H1 (cell line): ENCODE measurements around the gene HRH3. TPM values are rescaled to one million over a fixed set of nuclear protein-coding genes. Genes with fewer than 3 reads are reported as not detected.

Experiments
- CTCF ChIA-PET: fragments of 300-600 bp; sonication (Branson Sonifier 250); formaldehyde crosslinking; loops from one replicate; lab custom pipeline; 2021; ENCODE audit not compliant: partially characterized antibody; lab: Charles Lee
- POLR2A ChIA-PET: fragments of 300-600 bp; sonication (Branson Sonifier 250); formaldehyde crosslinking; loops from one replicate; lab custom pipeline; 2021; ENCODE audit warnings: inconsistent platforms; ENCODE audit not compliant: partially characterized antibody; lab: Charles Lee
- DNase-seq, 2 experiments: peaks; one replicate each; pipeline versions ENCODE4 v3.0.0 to v3.0.0-alpha.2; 2010 to 2022; ENCODE audit warnings: low spot score in 2 of 2, low read depth in 1 of 2, mixed read lengths in 1 of 2
- FAIRE-seq: peaks from 2 replicates; lab custom pipeline; 2011; peaks lifted over from hg19 to GRCh38; lab: Jason Lieb, UNC
- H2AFZ ChIP-seq: 2 replicates; pipeline ENCODE4 v1.8.1; 2012; ENCODE audit warnings: low read length, inconsistent platforms
- H2AK5ac ChIP-seq: 2 replicates; pipeline ENCODE4 v1.6.1; 2013; ENCODE audit warnings: low read depth, low read length
- H2BK120ac ChIP-seq: replicated peaks from 2 replicates; pipeline ENCODE3; 2013; ENCODE audit warnings: low read depth, low read length, inconsistent platforms
- H2BK12ac ChIP-seq: 2 replicates; pipeline ENCODE4 v1.6.1; 2013; ENCODE audit warnings: low read depth, low read length
- H2BK15ac ChIP-seq: 2 replicates; pipeline ENCODE4 v1.6.1; 2013; ENCODE audit warnings: low read length
- H2BK20ac ChIP-seq: 2 replicates; pipeline ENCODE4 v1.6.1; 2013; ENCODE audit warnings: low read length
- H2BK5ac ChIP-seq: 2 replicates; pipeline ENCODE4 v1.6.1; 2013; ENCODE audit warnings: low read depth, low read length
- H3K14ac ChIP-seq: 2 replicates; pipeline ENCODE4 v1.6.1; 2013; ENCODE audit warnings: inconsistent platforms; ENCODE audit not compliant: insufficient read length
- H3K18ac ChIP-seq: 2 replicates; pipeline ENCODE4 v1.6.1; 2013; ENCODE audit warnings: low read length; ENCODE audit errors: extremely low read depth
- H3K23ac ChIP-seq: 2 replicates; pipeline ENCODE4 v1.6.1; 2013; ENCODE audit warnings: inconsistent platforms; ENCODE audit not compliant: insufficient read length
- H3K23me2 ChIP-seq: 2 replicates; pipeline ENCODE4 v1.6.1; 2013; ENCODE audit warnings: low read depth, low read length
- H3K27ac ChIP-seq: 2 replicates; pipeline ENCODE4 v1.6.1; 2011; ENCODE audit warnings: low read depth, low read length, inconsistent platforms
- H3K27me3 ChIP-seq, 4 experiments: replicated peaks in 1 of 4; 1 replicate in 1 of 4; 2 replicates in 3 of 4; pipeline versions ENCODE4 v1.6.1 to v1.8.1; 2011 to 2013; ENCODE audit warnings: low read length in 3 of 4, mild to moderate bottlenecking in 3 of 4, inconsistent platforms in 2 of 4, mixed read lengths in 2 of 4, moderate library complexity in 1 of 4; ENCODE audit not compliant: control insufficient read depth in 3 of 4, insufficient read depth in 3 of 4; ENCODE audit errors: extremely low read depth in 1 of 4
- H3K36me3 ChIP-seq, 4 experiments: 2 replicates each; pipeline versions ENCODE4 v1.6.1 to v1.8.1; 2011 to 2013; ENCODE audit warnings: mild to moderate bottlenecking in 4 of 4, low read length in 3 of 4, moderate library complexity in 2 of 4, control low read depth in 1 of 4, inconsistent platforms in 1 of 4; ENCODE audit not compliant: insufficient read depth in 4 of 4, control insufficient read depth in 2 of 4
- H3K4ac ChIP-seq: replicated peaks from 2 replicates; pipeline ENCODE3; 2013; ENCODE audit warnings: low read length, low read depth, mixed read lengths, inconsistent platforms; ENCODE audit not compliant: insufficient read length
- H3K4me1 ChIP-seq, 4 experiments: replicated peaks in 1 of 4; 1 replicate in 1 of 4; 2 replicates in 3 of 4; pipeline versions ENCODE4 v1.6.1 to v1.8.1; 2011 to 2013; ENCODE audit warnings: low read length in 3 of 4, inconsistent platforms in 2 of 4, mixed read lengths in 1 of 4; ENCODE audit not compliant: insufficient read depth in 4 of 4, control insufficient read depth in 3 of 4
- H3K4me2 ChIP-seq, 2 experiments: 2 replicates each; pipeline versions ENCODE4 v1.6.1 to v1.8.1; 2011 to 2013; ENCODE audit warnings: low read depth in 2 of 2, low read length in 2 of 2, control low read depth in 1 of 2, inconsistent platforms in 1 of 2, mild to moderate bottlenecking in 1 of 2; ENCODE audit not compliant: insufficient read depth in 1 of 2
- H3K4me3 ChIP-seq, 4 experiments: fragments of 200-600, 300-600 bp in 1 of 4; sonication (generic), shearing (Covaris generic), sonication (Bioruptor Twin) in 1 of 4; 2 replicates each; pipeline versions ENCODE4 v1.5.1 to v1.8.1; 2011 to 2016; ENCODE audit warnings: low read length in 4 of 4, low read depth in 3 of 4, control low read depth in 2 of 4, inconsistent platforms in 2 of 4, mild to moderate bottlenecking in 2 of 4, mixed read lengths in 1 of 4, moderate library complexity in 1 of 4; ENCODE audit not compliant: insufficient read depth in 2 of 4; ENCODE audit errors: extremely low read depth in 1 of 4
- H3K56ac ChIP-seq: replicated peaks from 2 replicates; pipeline ENCODE3; 2013; ENCODE audit warnings: low read depth, mild to moderate bottlenecking, mixed read lengths, low read length, inconsistent platforms; ENCODE audit not compliant: insufficient read length
- H3K79me1 ChIP-seq: 2 replicates; pipeline ENCODE4 v1.6.1; 2013; ENCODE audit warnings: low read depth, low read length, control low read depth
- H3K79me2 ChIP-seq, 2 experiments: 2 replicates each; pipeline versions ENCODE4 v1.6.1 to v1.8.1; 2012 to 2013; ENCODE audit warnings: low read length in 2 of 2, mild to moderate bottlenecking in 2 of 2, inconsistent platforms in 1 of 2; ENCODE audit not compliant: insufficient read depth in 2 of 2, control insufficient read depth in 1 of 2
- H3K9ac ChIP-seq, 4 experiments: replicated peaks in 1 of 4; 1 replicate in 1 of 4; 2 replicates in 3 of 4; pipeline versions ENCODE4 v1.6.1 to v1.8.1; 2011 to 2013; ENCODE audit warnings: low read depth in 3 of 4, low read length in 3 of 4, control low read depth in 2 of 4, mild to moderate bottlenecking in 2 of 4, moderate library complexity in 2 of 4, inconsistent platforms in 1 of 4; ENCODE audit errors: extremely low read depth in 1 of 4
- H3K9me3 ChIP-seq, 2 experiments: 2 replicates each; pipeline versions ENCODE4 v1.6.1 to v1.8.1; 2012 to 2013; ENCODE audit warnings: mild to moderate bottlenecking in 2 of 2, moderate library complexity in 2 of 2, control low read depth in 1 of 2, inconsistent platforms in 1 of 2, low read depth in 1 of 2, low read length in 1 of 2, mixed read lengths in 1 of 2; ENCODE audit not compliant: insufficient read depth in 2 of 2
- H4K20me1 ChIP-seq, 2 experiments: replicated peaks in 1 of 2; 2 replicates each; pipeline versions ENCODE3 to v1.8.1; 2011 to 2013; ENCODE audit warnings: inconsistent platforms in 2 of 2, low read length in 2 of 2, mild to moderate bottlenecking in 1 of 2; ENCODE audit not compliant: insufficient read depth in 2 of 2, control insufficient read depth in 1 of 2
- H4K5ac ChIP-seq: 2 replicates; pipeline ENCODE4 v1.6.1; 2013; ENCODE audit warnings: low read length, low read depth, mixed read lengths, inconsistent platforms; ENCODE audit not compliant: insufficient read length
- H4K8ac ChIP-seq: 2 replicates; pipeline ENCODE4 v1.8.0; 2013; ENCODE audit warnings: mild to moderate bottlenecking, moderate library complexity, low read length, inconsistent platforms; ENCODE audit not compliant: insufficient read depth; ENCODE audit errors: extremely low read depth
- H4K91ac ChIP-seq: replicated peaks from 2 replicates; pipeline ENCODE3; 2013; ENCODE audit warnings: low read length, mixed read lengths, inconsistent platforms; ENCODE audit not compliant: insufficient read length
- BACH1 ChIP-seq: IDR thresholded peaks from 2 replicates; pipeline ENCODE4 v1.6.1; 2012; ENCODE audit warnings: low read length, improper control_type of control experiment
- JUN ChIP-seq: IDR thresholded peaks from 2 replicates; pipeline ENCODE4 v1.6.1; 2011; ENCODE audit warnings: low read depth, mild to moderate bottlenecking, improper control_type of control experiment, low read length
- POLR2AphosphoS5 ChIP-seq: IDR thresholded peaks from 2 replicates; pipeline ENCODE4 v1.6.1; 2011; ENCODE audit warnings: low read depth, low read length
- SIX5 ChIP-seq: IDR thresholded peaks from 2 replicates; pipeline ENCODE4 v1.6.1; 2011; ENCODE audit warnings: mild to moderate bottlenecking, low read depth, low read length
- SP1 ChIP-seq: IDR thresholded peaks from 2 replicates; pipeline ENCODE4 v1.6.1; 2011; ENCODE audit warnings: low read depth, low read length
- WGBS, 2 experiments: shearing (Covaris generic) in 1 of 2; methylation state at CpG; one replicate each; pipeline versions ENCODE4 v1.1.6 to v1.1.7; 2013 to 2015; ENCODE audit warnings: low lambda C conversion rate in 2 of 2, mixed read lengths in 2 of 2, inconsistent platforms in 1 of 2, low coverage in 1 of 2, missing lambda C conversion rate in 1 of 2; ENCODE audit not compliant: insufficient replicate concordance in 2 of 2, insufficient coverage in 1 of 2, insufficient read length in 1 of 2; ENCODE audit errors: extremely low coverage in 1 of 2, missing lambda C conversion rate in 1 of 2; 5-methylcytosine and 5-hydroxymethylcytosine counted together
- polyA plus RNA-seq, 7 experiments: library from polyadenylated mRNA; depleted of rRNA in 3 of 7; stranded (reverse) in 5 of 7; unstranded in 2 of 7; fragments of >200 nt in 5 of 7; fragments of 200-250 nt in 2 of 7; gene quantifications; 1 replicate in 5 of 7; 2 replicates in 1 of 7; 4 replicates in 1 of 7; pipeline versions ENCODE4 v1.2.1 to v1.2.3, GENCODE V29; 2011 to 2013; ENCODE audit warnings: missing spikeins in 2 of 7, mixed read lengths in 2 of 7
- total RNA-seq: library from RNA; stranded (reverse); fragmentation: NEBNext Ultra II Directional; extraction: Animal tissue kit (Norgen Biotek cat#: 25700); gene quantifications from 2 replicates; pipeline ENCODE4 v1.2.1, GENCODE V29; 2021

The HRH3 gene
- total and polyA plus RNA-seq, 2 of the 8 experiments (the other 6 are each of a cell fraction or from before 2014, with no cell fraction given) = 2.0 to 4.5 TPM

DNA sequence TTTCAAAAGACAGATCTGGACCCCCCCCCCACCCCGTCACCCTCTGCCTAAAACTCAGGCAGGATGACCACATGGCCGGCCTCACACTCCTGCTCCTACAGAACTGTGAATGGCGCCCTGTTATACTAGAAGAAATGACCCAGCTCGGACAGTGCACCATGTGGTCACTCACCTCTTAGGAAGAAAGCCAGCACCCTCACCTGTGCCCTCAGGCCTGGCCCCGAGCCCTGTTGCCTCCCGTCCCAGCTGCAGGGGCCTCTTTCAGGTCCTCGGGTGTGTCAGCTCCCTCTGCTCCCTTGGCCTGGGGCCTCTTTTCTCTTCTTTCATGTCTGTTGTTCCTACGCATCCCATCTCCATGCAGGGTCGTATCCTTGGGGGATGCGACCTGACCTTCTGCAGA is 42.0 kb upstream of the HRH3 start:
- WGBS, 2 experiments = 92% methylated on average over 10 of the region's 10 CpGs; no CpG with 5 or more reads in 1 of the 2 experiments
- Histone ChIP-seq H2BK15ac (no peak overlapping the region), H4K5ac (no peak overlapping the region), H3K9ac (no peak overlapping the region), H3K4ac (no peak overlapping the region), H4K8ac (no peak overlapping the region), H3K27ac (no peak overlapping the region), H2BK120ac (no peak overlapping the region), H2BK5ac (no peak overlapping the region), H2BK20ac (no peak overlapping the region), H3K4me3 (no peak overlapping the region), H4K91ac (no peak overlapping the region), H3K56ac (no peak overlapping the region), H4K20me1 (peaks cover 4 to 8% of the 10 kb centered on the region in 2 experiments), H3K4me1 (no peaks in the 10 kb centered on the region), H2AK5ac (no peak overlapping the region), H3K36me3 (peaks cover 2 to 24% (median 15%) of the 10 kb centered on the region in 4 experiments; a peak in 6 of 8 replicates), H3K23me2 (no peaks in the 10 kb centered on the region), H2BK12ac (no peak overlapping the region), H3K9me3 (peaks cover 0 to 2% of the 10 kb centered on the region in 2 experiments; a peak in 2 of 4 replicates), H3K4me2 (no peak overlapping the region), H3K27me3 (no peaks in the 10 kb centered on the region), H3K23ac (no peak overlapping the region), H3K14ac (no peak overlapping the region), H3K79me1 (peaks cover 5% of the 10 kb centered on the region), H3K18ac (no peak overlapping the region), H3K79me2 (peaks cover 0 to 6% of the 10 kb centered on the region in 2 experiments; a peak in 1 of 4 replicates), H2AFZ (no peak overlapping the region)
- TF ChIP-seq JUN (no peak), SP1 (no peak), POLR2AphosphoS5 (no peak), BACH1 (no peak), SIX5 (no peak)
- CTCF ChIA-PET = interaction anchor here (1.2 to 1.4 kb wide), 3 partner anchors 29 to 60 kb away, joined by 3 to 5 read pairs (median 4); no protein-coding TSS in a partner anchor
- POLR2A ChIA-PET = interaction anchor here (0.9 kb wide), 1 partner anchor 19 kb away, joined by 3 read pairs; no protein-coding TSS in a partner anchor
- DNase-seq = no peak
- FAIRE-seq = no peak
